Suppressor macrophage treated with lipopolysaccharide for 1 hour (primary cell): ENCODE results near the gene SNAPC2.
"Not testable (repeated sequence)": the region's sequence is repeated elsewhere in the genome, so short reads cannot be mapped to it uniquely, and the experiment has no call there.

Experiments used
- DNase-seq, 3 donors: peaks; one replicate each; pipeline ENCODE4 v3.0.0-alpha.2; 2020 to 2022

Gene SNAPC2

DNA sequence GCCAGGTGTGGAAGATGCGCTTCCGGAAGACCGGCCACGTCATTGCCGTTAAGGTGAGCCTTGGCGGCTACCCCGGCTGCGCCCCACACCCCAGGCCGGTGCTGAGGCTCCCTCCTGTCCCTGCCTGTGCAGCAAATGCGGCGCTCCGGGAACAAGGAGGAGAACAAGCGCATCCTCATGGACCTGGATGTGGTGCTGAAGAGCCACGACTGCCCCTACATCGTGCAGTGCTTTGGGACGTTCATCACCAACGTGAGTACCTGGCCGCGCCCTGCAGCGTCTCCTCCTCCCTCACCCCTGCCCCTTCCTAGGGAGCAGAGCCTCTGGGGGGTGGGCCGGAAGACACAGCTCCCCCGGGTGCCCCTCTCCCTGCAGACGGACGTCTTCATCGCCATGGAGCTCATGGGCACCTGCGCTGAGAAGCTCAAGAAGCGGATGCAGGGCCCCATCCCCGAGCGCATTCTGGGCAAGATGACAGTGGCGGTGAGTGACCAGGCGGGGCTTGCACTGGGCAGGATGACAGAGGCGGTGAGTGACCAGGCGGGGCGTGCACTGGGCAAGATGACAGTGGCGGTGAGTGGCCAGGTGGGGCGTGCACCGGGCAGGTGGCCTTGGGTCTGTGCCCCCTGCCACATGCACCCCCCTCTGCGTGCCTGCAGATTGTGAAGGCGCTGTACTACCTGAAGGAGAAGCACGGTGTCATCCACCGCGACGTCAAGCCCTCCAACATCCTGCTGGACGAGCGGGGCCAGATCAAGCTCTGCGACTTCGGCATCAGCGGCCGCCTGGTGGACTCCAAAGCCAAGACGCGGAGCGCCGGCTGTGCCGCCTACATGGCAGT is 9.6 kb upstream of the SNAPC2 start:
- DNase-seq = no peak

GRCh38 chr19:7911508-7912143 is 8.5 kb upstream of the SNAPC2 start:
- DNase-seq = no peak

- DNase-seq = no peak
Observed at GRCh38 chr19:7912144-7912696, 7.9 kb upstream of the SNAPC2 start.

DNA sequence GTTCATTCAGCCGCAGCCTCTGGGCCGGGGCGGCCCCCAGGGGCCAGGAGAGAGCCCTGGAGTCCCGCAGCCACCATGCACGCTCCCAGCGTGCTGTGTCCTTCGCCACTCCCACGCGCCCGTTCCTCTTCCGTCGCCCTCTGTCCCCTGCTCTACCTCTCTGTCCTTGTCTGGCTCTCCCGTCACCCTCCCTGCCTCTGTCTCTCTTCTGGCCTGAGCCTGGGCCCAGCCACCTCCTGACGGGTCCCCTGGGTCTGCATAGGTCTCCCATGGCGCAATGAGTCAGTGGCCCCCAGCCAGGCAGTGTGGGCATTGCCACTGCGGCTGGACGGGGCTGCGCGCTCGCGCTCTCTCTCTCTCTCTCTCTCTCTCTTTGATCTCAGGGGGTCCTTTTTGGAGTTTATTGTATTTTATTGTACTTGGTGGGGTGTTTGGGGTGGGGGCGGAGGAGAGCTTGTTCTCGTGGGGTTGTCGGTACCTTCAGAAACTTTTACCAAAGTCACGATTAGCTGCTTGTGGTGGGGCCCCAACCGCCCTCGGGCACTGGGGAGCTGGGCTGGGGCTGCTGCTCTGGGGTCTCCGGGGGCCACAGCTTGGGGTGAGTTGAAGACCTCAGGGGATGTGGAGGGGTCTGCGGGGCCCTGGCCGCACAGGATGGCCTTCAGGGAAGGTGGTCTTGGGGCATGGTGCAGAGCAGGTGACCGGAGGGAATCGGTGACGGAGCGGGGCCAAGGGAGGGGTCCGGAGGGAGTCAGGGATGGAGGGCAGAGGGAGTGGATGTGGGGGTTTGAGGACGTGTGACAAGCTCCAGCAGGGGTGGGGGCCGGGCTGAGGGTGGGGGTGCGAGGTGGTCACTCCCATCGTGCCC is 7.2 kb upstream of the SNAPC2 start:
- no peak for DNase-seq

GRCh38 chr19:7913652-7914051 is 6.5 kb upstream of the SNAPC2 start:
- DNase-seq = no peak

DNA sequence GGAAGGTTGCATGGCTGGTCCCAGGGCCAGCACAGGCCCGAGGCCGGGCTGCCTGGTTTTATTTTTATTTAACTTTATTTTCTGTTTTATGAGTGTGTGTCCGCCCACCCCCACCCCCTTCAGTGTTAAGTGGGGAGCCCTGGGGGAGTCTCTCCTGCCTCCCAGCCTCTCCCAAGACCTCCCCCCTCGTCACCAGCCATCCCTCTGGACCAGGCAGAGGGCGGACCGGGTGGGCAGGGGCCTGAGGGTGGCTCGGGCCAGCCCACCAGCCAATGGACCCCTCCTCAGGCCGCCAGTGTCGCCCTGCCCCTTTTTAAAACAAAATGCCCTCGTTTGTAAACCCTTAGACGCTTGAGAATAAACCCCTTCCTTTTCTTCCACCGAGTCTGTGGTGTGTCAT is 6.0 kb upstream of the SNAPC2 start:
- no peak for DNase-seq

- DNase-seq = no peak
Observed at GRCh38 chr19:7914598-7915045, 5.5 kb upstream of the SNAPC2 start, which contains the start of gene TGFBR3L. Gene TGFBR3L, plus strand, starts transcription at chr19:7914830.

DNA sequence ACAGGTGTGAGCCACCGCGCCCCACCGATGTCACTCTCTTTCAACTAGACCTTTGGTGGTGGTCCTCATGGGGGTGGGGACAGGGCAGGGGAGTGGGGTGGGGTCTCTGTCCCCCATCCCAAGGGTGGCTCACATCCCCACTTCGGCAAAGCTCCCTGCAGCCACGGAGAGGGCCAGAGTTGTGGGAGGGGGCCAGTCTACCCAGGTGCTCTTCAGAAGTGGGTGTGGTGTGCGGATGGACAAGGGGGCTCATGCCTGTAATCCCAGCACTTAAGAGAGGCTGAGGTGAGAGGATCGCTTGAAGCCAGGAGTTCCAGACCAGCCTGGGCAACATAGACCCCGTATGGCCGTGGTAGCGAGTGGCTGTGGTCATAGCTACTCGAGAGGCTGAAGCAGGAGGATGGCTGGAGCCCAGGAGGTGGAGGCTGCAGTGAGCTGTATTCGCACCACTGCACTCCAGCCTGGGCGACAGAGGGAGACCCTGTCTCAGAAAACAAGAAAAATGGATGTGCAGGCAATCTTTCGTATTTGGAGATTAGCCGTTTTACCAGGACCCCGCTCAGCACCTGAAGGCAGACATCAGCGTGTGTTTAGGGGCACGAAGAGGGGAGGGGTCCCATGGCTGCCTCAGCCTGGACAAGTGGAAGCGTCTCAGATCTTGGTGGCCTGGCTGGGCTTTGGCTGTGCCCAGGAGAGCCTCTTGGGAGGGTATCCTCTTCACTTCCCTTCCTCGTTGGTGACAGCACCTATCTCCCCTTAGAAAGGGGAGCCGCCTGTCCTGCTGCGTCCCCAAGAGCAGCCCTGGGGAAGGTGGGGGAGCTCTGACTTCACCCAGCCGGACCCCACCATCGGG is 4.7 kb upstream of the SNAPC2 start:
- no peak for DNase-seq

GRCh38 chr19:7916103-7916954 is 3.8 kb upstream of the SNAPC2 start:
- DNase-seq = peak; percentile 69 to 84 (median 72)

GRCh38 chr19:7916955-7917266 is 3.2 kb upstream of the SNAPC2 start:
- no peak for DNase-seq

- peak; percentile 66 to 85 (median 71) for DNase-seq
Observed at GRCh38 chr19:7917267-7918061, 2.7 kb upstream of the SNAPC2 start.

GRCh38 chr19:7918062-7918614 is 2.0 kb upstream of the SNAPC2 start:
- not testable (repeated sequence) for DNase-seq

DNA sequence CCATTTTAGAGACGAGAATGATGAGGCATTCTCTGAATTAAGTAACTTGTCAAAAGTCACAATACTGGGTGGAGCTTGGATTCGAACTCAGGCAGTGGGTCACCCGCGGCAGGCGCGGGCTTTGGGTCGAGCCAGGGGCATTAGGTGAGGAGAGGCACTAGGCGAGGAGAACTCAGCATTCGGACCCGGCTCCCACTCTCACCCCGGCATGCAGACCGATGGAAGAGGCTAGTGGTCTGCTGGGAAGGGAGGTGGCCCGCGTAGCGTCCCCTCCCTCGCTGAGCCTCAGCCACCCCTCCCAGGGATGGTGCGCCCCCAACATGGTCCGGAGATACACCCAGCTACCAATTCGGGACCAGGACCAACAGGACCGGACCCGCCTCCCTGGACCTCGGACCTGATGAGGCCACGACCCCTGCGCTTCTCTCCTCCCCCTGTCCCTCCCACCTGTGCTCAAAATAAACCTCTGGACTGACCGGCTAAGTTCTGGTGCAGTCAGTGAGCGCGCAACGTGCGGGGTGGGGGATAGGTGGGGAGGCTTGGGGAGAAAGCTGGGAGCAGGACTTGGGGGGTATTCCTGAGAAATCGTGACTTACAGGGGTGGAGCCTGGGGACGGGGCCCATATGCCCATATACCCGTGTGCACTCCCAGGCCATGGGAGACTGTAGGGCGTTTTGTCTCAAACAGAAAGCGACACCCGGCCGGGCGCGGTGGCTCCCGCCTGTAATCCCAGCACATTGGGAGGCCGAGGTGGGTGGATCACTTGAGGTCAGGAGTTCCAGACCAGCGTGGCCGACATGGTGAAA is 1.3 kb upstream of the SNAPC2 start:
- DNase-seq = no peak

GRCh38 chr19:7920519-7921301 is 572 bp downstream of the SNAPC2 start:
- peak; percentile 96 to 100 (median 100) for DNase-seq

- DNase-seq = no peak
Observed at GRCh38 chr19:7921302-7921966, 1.3 kb downstream of the SNAPC2 start.

DNA sequence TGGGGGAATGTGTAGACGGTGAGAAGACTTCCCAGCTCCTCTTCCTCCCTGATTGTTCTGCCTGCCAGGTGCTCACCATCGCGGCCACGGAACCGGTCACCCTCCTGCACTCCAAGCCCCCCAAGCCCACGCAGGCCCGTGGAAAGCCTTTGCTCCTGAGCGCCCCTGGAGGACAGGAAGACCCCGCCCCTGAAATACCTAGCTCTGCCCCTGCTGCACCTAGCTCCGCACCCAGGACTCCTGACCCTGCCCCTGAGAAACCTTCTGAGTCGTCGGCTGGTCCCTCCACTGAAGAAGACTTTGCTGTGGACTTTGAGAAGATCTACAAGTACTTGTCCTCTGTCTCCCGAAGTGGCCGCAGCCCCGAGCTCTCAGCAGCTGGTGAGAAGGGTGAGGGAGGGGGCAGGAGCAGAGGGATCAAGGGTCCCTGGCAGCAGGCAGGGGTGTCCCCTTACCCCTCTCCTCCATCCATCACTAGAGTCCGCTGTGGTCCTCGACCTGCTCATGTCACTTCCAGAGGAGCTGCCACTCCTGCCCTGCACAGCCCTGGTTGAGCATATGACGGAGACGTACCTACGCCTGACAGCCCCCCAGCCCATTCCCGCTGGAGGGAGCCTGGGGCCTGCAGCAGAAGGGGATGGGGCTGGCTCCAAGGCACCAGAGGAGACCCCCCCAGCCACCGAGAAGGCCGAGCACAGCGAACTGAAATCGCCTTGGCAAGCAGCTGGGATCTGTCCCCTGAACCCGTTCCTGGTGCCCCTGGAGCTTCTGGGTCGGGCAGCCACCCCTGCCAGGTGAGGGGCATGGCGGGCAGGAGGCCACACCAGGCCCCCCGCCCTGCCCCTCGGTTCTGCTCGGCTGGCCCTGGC is 2.1 kb downstream of the SNAPC2 start:
- DNase-seq = no peak

GRCh38 chr19:7922836-7923195 is 2.7 kb downstream of the SNAPC2 start:
- no peak for DNase-seq
